Measurements from ENCODE around the gene HMHB1. TPM values are rescaled to one million over a fixed set of nuclear protein-coding genes. Genes with fewer than 3 reads are reported as not detected.

The HMHB1 gene
- total and polyA plus RNA-seq, 2 experiments from 2014 or later, result not detected

DNA sequence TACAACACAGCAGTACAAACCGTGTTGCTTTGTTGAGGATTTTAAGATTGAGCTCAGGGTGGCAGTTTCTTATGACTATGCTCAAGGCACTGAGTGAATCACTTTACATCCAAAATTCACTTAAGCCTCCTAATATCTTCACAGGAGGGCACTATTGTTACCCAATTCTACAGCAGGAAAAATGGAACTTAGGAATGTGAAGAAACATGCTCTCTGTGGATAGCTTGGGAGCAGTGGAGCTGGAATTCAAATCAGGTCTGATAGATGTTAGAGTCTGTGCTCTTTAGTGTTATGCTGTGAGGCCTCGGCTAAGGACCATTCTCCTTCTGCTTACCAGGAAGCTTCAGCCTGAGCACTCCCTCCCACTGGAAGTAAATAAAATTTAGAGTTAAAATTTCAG is 18.7 kb upstream of the HMHB1 start:
- Histone ChIP-seq H3K36me3 (no peaks in the 10 kb centered on the region), H3K4me1 (ENCODE audit: low read depth) (no peaks in the 10 kb centered on the region), H3K9me3 (ENCODE audit: low read depth) (no peaks in the 10 kb centered on the region), H3K27me3 (no peaks in the 10 kb centered on the region), H3K27ac (no peak overlapping the region), H3K4me3 (no peak overlapping the region)
- peak in 1 of 2 donors; percentile 32 for DNase-seq (ENCODE audit: low read depth in 1 of 2, low spot score in 1 of 2)
- TF ChIP-seq, protein P1, sequence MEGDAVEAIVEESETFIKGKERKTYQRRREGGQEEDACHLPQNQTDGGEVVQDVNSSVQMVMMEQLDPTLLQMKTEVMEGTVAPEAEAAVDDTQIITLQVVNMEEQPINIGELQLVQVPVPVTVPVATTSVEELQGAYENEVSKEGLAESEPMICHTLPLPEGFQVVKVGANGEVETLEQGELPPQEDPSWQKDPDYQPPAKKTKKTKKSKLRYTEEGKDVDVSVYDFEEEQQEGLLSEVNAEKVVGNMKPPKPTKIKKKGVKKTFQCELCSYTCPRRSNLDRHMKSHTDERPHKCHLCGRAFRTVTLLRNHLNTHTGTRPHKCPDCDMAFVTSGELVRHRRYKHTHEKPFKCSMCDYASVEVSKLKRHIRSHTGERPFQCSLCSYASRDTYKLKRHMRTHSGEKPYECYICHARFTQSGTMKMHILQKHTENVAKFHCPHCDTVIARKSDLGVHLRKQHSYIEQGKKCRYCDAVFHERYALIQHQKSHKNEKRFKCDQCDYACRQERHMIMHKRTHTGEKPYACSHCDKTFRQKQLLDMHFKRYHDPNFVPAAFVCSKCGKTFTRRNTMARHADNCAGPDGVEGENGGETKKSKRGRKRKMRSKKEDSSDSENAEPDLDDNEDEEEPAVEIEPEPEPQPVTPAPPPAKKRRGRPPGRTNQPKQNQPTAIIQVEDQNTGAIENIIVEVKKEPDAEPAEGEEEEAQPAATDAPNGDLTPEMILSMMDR (IDR thresholded peaks at IDR 0.05; ENCODE audit: low read depth, low read length), result no peak

DNA sequence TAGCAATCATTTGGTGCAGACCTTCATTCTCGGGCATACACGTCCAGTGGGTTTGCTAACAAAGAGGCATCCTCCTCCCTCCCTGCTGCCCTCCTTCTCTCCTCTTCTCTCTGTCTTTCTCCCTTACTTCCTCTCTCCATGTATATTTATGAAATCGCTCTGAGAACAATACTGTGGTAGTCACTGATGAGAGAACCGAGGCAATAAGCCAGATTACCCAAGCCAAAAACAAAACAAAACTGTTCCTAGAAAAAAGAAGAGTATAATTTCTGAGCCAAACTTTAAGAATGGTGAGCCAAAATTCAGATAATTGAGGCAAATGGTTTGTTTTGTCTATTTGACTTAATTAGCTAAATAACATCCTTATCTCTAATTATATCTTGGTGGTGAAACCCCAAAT is 15.8 kb upstream of the HMHB1 start:
- Histone ChIP-seq H3K27ac (no peak overlapping the region), H3K36me3 (no peaks in the 10 kb centered on the region), H3K9me3 (ENCODE audit: low read depth) (no peaks in the 10 kb centered on the region), H3K27me3 (peaks cover 4% of the 10 kb centered on the region), H3K4me3 (no peak overlapping the region), H3K4me1 (ENCODE audit: low read depth) (no peaks in the 10 kb centered on the region)
- DNase-seq (ENCODE audit: low read depth in 1 of 2, low spot score in 1 of 2), result peak in 1 of 2 donors; percentile 41
- TF ChIP-seq, protein P1 (IDR thresholded peaks at IDR 0.05; ENCODE audit: low read depth, low read length), result no peak

DNA sequence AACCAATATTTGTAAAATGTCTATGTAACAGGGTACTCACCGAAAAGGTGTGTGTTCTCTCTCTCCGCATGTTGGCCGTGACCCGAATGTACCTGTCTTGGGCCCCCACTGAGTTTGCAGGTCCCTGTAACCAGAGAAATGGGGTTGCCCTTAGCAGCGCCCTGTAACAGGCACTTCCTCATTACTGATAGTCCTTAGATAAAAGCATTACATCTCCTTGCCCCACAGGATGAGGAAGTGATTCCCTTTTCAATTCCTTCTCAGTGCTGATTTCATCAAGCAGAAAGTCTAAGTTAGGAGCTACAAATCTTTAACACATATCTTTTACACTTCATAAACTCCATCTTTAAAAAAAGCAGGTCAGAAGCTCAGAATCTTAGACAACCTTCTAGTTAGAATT is 15.2 kb upstream of the HMHB1 start:
- Histone ChIP-seq H3K4me3 (no peak overlapping the region), H3K9me3 (ENCODE audit: low read depth) (no peaks in the 10 kb centered on the region), H3K27me3 (peaks cover 4% of the 10 kb centered on the region), H3K36me3 (no peaks in the 10 kb centered on the region), H3K27ac (no peak overlapping the region), H3K4me1 (ENCODE audit: low read depth) (no peaks in the 10 kb centered on the region)
- TF ChIP-seq, protein P1 (IDR thresholded peaks at IDR 0.05; ENCODE audit: low read depth, low read length), result no peak
- no peak for DNase-seq (ENCODE audit: low read depth in 1 of 2, low spot score in 1 of 2)

DNA sequence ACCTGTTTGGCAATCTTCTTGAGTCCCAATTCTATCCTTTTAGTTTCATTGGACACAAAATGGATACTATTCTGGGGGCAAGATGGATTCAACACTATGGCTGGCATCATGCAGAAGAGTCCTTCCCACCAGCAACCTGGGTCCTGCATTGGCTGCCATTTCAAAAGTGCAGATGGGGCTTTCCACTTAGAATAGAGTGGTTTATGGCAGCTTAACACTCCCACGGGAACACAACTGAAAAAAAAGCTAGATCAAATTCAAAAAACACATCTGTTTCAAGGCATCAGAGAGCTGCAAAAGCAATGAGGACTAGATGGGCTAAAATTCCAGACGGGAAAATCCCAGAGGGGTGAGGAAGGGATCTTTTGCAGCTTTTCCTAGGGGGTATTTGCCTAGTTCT is 11.2 kb upstream of the HMHB1 start:
- Histone ChIP-seq H3K4me3 (no peak overlapping the region), H3K36me3 (no peaks in the 10 kb centered on the region), H3K27ac (no peak overlapping the region), H3K27me3 (peaks cover 4% of the 10 kb centered on the region), H3K4me1 (ENCODE audit: low read depth) (no peaks in the 10 kb centered on the region), H3K9me3 (ENCODE audit: low read depth) (no peaks in the 10 kb centered on the region)
- DNase-seq (ENCODE audit: low read depth in 1 of 2, low spot score in 1 of 2), result no peak
- TF ChIP-seq, protein P1 (IDR thresholded peaks at IDR 0.05; ENCODE audit: low read depth, low read length), result no peak

DNA sequence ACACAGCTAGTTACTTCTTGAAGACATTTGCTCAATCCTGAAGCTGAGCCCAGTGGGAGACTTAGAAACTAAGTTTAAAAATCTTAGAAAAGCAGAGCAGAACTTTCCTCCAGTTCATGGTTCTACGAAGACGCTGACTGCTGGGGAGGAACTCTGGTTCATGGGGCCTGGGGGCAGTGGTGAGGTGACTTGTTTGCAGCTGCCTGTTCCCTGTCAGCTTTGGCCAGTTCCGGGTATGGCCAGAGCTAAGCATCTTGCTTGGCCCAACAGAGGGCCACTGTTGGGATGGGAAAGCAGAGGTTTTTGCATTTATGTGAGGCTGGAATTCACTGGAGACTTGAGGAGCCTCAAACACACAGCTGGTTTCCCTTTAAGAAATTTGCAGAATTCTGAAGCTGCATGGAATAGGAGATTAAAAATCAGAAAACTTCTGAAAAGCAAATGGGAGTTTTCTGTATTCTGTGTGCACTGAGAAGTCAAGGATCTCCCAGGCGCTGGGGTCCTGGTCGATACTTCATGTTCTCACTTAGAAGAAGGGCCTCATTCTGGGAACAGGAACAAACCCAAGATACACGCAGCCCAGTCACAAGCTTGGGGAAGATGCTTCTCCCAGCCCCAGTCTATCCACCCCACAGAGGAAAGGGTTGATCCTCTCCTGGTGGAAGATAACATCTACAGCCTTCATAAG is 10.6 kb upstream of the HMHB1 start:
- Histone ChIP-seq H3K4me1 (ENCODE audit: low read depth) (no peaks in the 10 kb centered on the region), H3K27ac (no peak overlapping the region), H3K9me3 (ENCODE audit: low read depth) (no peaks in the 10 kb centered on the region), H3K27me3 (peaks cover 4% of the 10 kb centered on the region), H3K36me3 (no peaks in the 10 kb centered on the region), H3K4me3 (no peak overlapping the region)
- no peak for DNase-seq (ENCODE audit: low read depth in 1 of 2, low spot score in 1 of 2)
- TF ChIP-seq, protein P1 (IDR thresholded peaks at IDR 0.05; ENCODE audit: low read depth, low read length), result no peak

All from cardiac muscle cell (in vitro differentiated cells and primary cell).